Measurements from ENCODE around the gene TTLL8. TPM values are rescaled to one million over a fixed set of nuclear protein-coding genes. Genes with fewer than 3 reads are reported as not detected.

Gene TTLL8
- total RNA-seq, 2 experiments from 2014 or later: 0.06 to 0.72 TPM

- intact Hi-C loops (cut with micrococcal nuclease; ENCODE audit: unreplicated experiment): no loop called here
- CTCF ChIA-PET (ENCODE audit: unreplicated experiment): interaction anchor here (0.6 kb wide), 1 partner anchor 214 kb away, joined by 8 read pairs; no protein-coding TSS in a partner anchor
Measured at GRCh38 chr22:49997932-49998717, 60.0 kb downstream of the TTLL8 start.

GRCh38 chr22:49997251-49997599, 60.9 kb downstream of the TTLL8 start:
- ChIA-PET CTCF (ENCODE audit: unreplicated experiment) (no interaction called here), POLR2A (no interaction called here)
- Histone ChIP-seq H3K4me1 (ENCODE audit: insufficient read depth, low read length, poor library complexity, severe bottlenecking) (peaks cover 10% of the 10 kb centered on the region), H4K20me1 (ENCODE audit: insufficient read depth, low read length) (no peaks in the 10 kb centered on the region), H3K9me3 (ENCODE audit: low read length) (no peaks in the 10 kb centered on the region), H3K4me3 (ENCODE audit: low read depth, low read length, poor library complexity, severe bottlenecking) (no peak overlapping the region), H3K79me2 (ENCODE audit: insufficient read depth, low read depth, low read length) (no peaks in the 10 kb centered on the region), H3K4me2 (ENCODE audit: low read length) (no peak overlapping the region), H2AFZ (ENCODE audit: low read length) (no peak overlapping the region), H3K36me3 (ENCODE audit: insufficient read depth, low read length) (no peaks in the 10 kb centered on the region), H3K9me2 (ENCODE audit: insufficient read depth, low read length) (no peaks in the 10 kb centered on the region), H3K27ac (ENCODE audit: low read depth, low read length, poor library complexity, severe bottlenecking) (no peak overlapping the region)
- no TSS peak for BruUV-seq (replicated peaks)
- no peak for DNase-seq (ENCODE audit: low spot score)
- intact Hi-C loops (cut with micrococcal nuclease; ENCODE audit: unreplicated experiment): no loop called here
- TF ChIP-seq CTCF (conservative IDR thresholded peaks at IDR 0.05; ENCODE audit: low read length) (no peak), EZH2phosphoT487 (IDR thresholded peaks at IDR 0.05; ENCODE audit: borderline replicate concordance, low read depth, low read length) (no peak)

More at GRCh38 chr22:49997932-49998717, 60.0 kb downstream of the TTLL8 start:
- H3K4me1 ChIP-seq (ENCODE audit: insufficient read depth, low read length, poor library complexity, severe bottlenecking): peaks cover 10% of the 10 kb centered on the region
- no peaks in the 10 kb centered on the region for H3K36me3 ChIP-seq (ENCODE audit: insufficient read depth, low read length)
- H3K4me3 ChIP-seq (ENCODE audit: low read depth, low read length, poor library complexity, severe bottlenecking): no peak overlapping the region
- H2AFZ ChIP-seq (ENCODE audit: low read length): no peak overlapping the region
- DNase-seq (ENCODE audit: low spot score): no peak
- POLR2A ChIA-PET: no interaction called here
- no peaks in the 10 kb centered on the region for H4K20me1 ChIP-seq (ENCODE audit: insufficient read depth, low read length)
- no peak overlapping the region for H3K4me2 ChIP-seq (ENCODE audit: low read length)
- no peaks in the 10 kb centered on the region for H3K9me3 ChIP-seq (ENCODE audit: low read length)
- no peak for TF ChIP-seq CTCF (conservative IDR thresholded peaks at IDR 0.05; ENCODE audit: low read length)
- TF ChIP-seq EZH2phosphoT487 (IDR thresholded peaks at IDR 0.05; ENCODE audit: borderline replicate concordance, low read depth, low read length): no peak
- H3K79me2 ChIP-seq (ENCODE audit: insufficient read depth, low read depth, low read length): no peaks in the 10 kb centered on the region
- no TSS peak for BruUV-seq (replicated peaks)
- no peak overlapping the region for H3K27ac ChIP-seq (ENCODE audit: low read depth, low read length, poor library complexity, severe bottlenecking)
- no peaks in the 10 kb centered on the region for H3K9me2 ChIP-seq (ENCODE audit: insufficient read depth, low read length)
